ENCODE data around the gene GALNS.
A peak's percentile ranks its signal among the peaks of the same experiment; 100 is the strongest.

Gene GALNS

GRCh38 chr16:88856122-88856827 lies 472 bp downstream of the GALNS start:
- no peak for DNase-seq (ENCODE audit: low read depth in 2 of 2)

GRCh38 chr16:88855736-88856121 lies 1.0 kb downstream of the GALNS start:
- DNase-seq (ENCODE audit: low read depth in 2 of 2), result no peak

GRCh38 chr16:88855176-88855575 lies 1.6 kb downstream of the GALNS start:
- DNase-seq (ENCODE audit: low read depth in 2 of 2), result no peak

GRCh38 chr16:88854306-88855111 lies 2.2 kb downstream of the GALNS start:
- peak in 1 of 2 donors; percentile 10 for DNase-seq (ENCODE audit: low read depth in 2 of 2)

GRCh38 chr16:88853325-88853941 lies 3.3 kb downstream of the GALNS start:
- no peak for DNase-seq (ENCODE audit: low read depth in 2 of 2)

GRCh38 chr16:88851616-88852015 lies 5.1 kb downstream of the GALNS start:
- no peak for DNase-seq (ENCODE audit: low read depth in 2 of 2)

- no peak for DNase-seq (ENCODE audit: low read depth in 2 of 2)
These were observed 6.1 kb downstream of the GALNS start for GRCh38 chr16:88850531-88851199.

GRCh38 chr16:88848557-88848956 lies 8.2 kb downstream of the GALNS start:
- DNase-seq (ENCODE audit: low read depth in 2 of 2), result no peak

GRCh38 chr16:88847654-88848053 lies 9.1 kb downstream of the GALNS start:
- no peak for DNase-seq (ENCODE audit: low read depth in 2 of 2)

GRCh38 chr16:88846088-88846487 lies 10.7 kb downstream of the GALNS start:
- DNase-seq (ENCODE audit: low read depth in 2 of 2), result no peak

GRCh38 chr16:88844419-88845036 lies 12.2 kb downstream of the GALNS start:
- no peak for DNase-seq (ENCODE audit: low read depth in 2 of 2)

GRCh38 chr16:88843256-88843655 lies 13.5 kb downstream of the GALNS start:
- DNase-seq (ENCODE audit: low read depth in 2 of 2), result no peak

- no peak for DNase-seq (ENCODE audit: low read depth in 2 of 2)
These were observed 13.9 kb downstream of the GALNS start for GRCh38 chr16:88842806-88843205.

- DNase-seq (ENCODE audit: low read depth in 2 of 2), result no peak
These were observed 14.4 kb downstream of the GALNS start for GRCh38 chr16:88842308-88842756.

- no peak for DNase-seq (ENCODE audit: low read depth in 2 of 2)
These were observed 15.0 kb downstream of the GALNS start for GRCh38 chr16:88841521-88842307.

GRCh38 chr16:88840600-88841215 lies 16.0 kb downstream of the GALNS start:
- no peak for DNase-seq (ENCODE audit: low read depth in 2 of 2)

GRCh38 chr16:88839745-88840599 lies 16.8 kb downstream of the GALNS start:
- no peak for DNase-seq (ENCODE audit: low read depth in 2 of 2)

- DNase-seq (ENCODE audit: low read depth in 2 of 2), result no peak
These were observed 17.7 kb downstream of the GALNS start for GRCh38 chr16:88839026-88839529.

- no peak for DNase-seq (ENCODE audit: low read depth in 2 of 2)
These were observed 18.2 kb downstream of the GALNS start for GRCh38 chr16:88838566-88838965.
